M059J (cell line): ENCODE results near the gene NUP160. TPM values are rescaled to one million over a fixed set of nuclear protein-coding genes. Genes with fewer than 3 reads are reported as not detected.
"Not testable (repeated sequence)": the region's sequence is repeated elsewhere in the genome, so short reads cannot be mapped to it uniquely, and the experiment has no call there.

Source experiments
- DNase-seq: peaks from one replicate; pipeline ENCODE4 v3.0.0-alpha.2; 2012; ENCODE audit warnings: low read depth
- total RNA-seq: library from RNA; depleted of rRNA; stranded (reverse); fragments of >200 nt; shearing (Covaris generic); gene quantifications from 2 replicates; pipeline ENCODE4 v1.2.3, GENCODE V29; 2014

The NUP160 gene
- total RNA-seq, 1 experiment from 2014 or later, result 43.3 TPM

- DNase-seq, result no peak
Measured at GRCh38 chr11:47791774-47792430, 56.2 kb downstream of the NUP160 start.

- not testable (repeated sequence) for DNase-seq
Measured at GRCh38 chr11:47790017-47790416, 58.1 kb downstream of the NUP160 start.

GRCh38 chr11:47788181-47788580, 60.0 kb downstream of the NUP160 start:
- DNase-seq, result no peak

GRCh38 chr11:47786373-47786772, 61.8 kb downstream of the NUP160 start:
- peak; percentile 10 for DNase-seq

DNA sequence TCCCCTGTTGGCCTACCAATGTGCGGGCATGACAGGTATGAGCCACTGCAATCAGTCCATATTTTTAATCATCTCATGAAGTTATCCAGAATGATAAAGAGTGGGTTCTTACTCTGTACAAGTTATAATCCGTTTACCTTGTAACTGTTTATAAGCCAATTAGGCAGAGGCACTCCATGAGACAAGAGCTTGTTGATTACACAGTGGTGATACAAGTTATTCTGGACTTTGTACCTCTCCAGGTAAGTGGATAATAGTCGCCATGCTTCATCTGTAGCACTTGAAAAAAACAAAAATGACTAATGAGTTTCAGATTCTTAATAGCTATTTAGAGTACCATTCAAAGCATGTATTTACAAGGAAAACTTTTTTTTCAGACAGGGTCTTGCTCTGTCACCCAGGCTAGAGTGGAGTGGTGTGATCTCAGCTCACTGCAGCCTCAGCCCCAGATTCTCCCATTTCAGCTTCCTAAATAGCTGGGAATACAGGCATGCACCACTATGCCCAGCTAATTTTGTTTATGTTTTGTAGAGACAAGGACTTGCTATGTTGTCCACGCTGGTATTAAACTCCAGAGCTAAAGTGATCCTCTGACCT, 63.3 kb downstream of the NUP160 start:
- no peak for DNase-seq

DNA sequence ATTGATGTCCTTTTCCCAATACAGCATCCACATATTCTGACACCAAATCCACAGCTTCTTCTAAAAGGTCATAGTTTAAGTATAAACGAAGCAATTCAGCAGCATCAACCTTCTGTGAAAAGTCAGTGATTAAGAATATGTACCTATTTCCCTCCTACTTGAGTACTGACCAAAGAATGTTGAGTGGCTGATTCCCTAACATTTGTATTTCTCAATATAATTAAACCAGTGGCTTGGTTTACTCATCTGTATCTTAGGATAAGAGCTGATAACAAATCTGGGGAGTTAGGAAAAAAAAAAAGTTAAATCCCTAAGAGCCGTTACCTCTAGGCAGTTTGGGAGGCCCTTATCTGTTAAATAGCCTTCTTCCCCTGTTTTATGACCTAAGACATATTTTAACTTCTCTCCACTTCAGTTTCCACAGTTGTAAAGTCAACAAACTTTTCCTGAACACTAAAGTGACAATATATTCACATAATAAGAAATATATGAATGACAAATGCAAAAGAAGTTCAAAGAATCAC, 65.0 kb downstream of the NUP160 start:
- no peak for DNase-seq

- no peak for DNase-seq
Measured at GRCh38 chr11:47778878-47779483, 69.2 kb downstream of the NUP160 start.

DNA sequence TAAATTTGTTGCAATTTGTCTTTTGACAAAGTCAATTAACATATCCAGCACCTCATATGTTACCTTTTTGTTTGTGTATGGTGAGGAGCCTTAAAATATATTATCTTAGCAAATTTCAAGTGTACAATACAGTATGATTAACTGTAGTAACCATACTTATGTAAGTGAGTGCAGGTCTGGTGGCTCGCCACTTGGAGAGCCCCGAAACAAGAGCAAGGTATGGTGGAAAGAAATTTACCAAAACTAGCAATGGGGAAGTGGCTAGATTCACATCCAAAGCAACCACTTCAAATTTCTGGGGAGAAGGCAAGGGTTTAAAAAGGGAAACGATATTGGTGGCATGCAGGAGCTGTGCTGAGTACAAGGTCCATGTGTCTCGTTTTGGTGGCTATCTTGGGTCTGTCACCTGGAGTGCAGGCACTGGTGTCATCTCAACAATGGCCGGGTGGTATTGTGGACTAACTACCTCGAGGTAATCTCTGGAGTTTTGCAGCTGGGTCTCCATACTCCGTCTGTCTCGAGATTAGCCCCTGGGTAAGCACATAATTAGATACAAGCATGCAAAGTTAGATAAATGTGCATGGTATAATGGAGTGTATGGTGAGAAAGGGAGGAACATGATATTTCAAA, 72.8 kb downstream of the NUP160 start:
- no peak for DNase-seq

DNA sequence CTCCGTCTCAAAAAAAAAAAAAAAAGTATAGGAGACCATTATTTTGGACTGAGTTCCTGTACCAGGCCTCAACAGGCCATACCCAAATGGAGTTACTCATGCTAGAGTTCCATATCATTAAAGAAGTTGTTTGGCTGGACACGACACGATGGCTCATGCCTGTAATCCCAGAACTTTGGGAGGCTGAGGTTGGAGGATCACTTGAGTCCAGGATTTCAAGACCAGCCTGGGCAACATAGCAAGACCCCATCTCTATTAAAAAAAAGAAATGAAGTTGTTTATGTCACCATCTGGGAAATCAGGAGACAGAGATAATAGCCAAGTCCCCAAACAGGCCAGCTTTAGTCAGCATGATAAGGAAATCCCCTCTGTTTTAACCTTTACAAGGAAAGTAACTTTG, 74.3 kb downstream of the NUP160 start:
- no peak for DNase-seq

GRCh38 chr11:47769556-47769955, 78.6 kb downstream of the NUP160 start:
- not testable (repeated sequence) for DNase-seq

- peak; percentile 81 for DNase-seq
Measured at GRCh38 chr11:47768101-47768612, 80.0 kb downstream of the NUP160 start.

DNA sequence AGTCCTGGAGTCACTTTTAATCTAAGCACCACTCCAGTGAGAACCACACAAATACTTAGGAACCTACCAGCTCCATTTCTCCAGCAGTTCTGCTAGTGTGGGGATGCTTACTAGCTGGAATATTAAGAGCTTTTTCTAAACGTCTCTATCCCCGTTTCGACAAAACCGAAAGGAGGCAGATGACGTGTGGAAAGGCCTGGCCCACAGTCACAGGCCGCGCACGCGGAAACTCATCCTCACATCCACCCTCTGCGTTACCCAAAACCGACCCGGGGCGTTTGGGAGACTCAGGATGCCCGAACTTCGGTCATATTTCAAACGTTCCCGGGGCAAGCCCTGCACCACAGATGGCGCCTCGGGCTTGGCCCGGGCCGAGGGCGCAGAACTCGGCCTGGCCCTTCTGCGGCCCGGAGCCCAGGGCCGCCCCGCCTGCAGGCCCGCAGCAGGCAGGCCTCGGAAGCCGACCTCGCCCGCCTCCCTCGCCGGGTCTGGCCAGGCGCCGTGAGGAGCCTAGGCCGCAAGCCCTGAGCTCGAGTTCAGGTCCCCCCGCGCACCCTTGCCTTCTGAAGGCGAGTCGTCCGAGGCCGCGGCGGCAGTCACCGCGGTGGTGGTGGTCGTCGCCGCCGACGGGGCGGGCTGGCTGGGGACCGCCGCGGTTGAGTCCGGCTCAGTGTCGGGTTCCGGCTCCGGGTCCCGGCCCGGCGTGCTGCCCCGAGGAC, 81.5 kb downstream of the NUP160 start:
- DNase-seq, result peak; percentile 71

- peak; percentile 7 for DNase-seq
Measured at GRCh38 chr11:47765086-47765485, 83.1 kb downstream of the NUP160 start.

DNA sequence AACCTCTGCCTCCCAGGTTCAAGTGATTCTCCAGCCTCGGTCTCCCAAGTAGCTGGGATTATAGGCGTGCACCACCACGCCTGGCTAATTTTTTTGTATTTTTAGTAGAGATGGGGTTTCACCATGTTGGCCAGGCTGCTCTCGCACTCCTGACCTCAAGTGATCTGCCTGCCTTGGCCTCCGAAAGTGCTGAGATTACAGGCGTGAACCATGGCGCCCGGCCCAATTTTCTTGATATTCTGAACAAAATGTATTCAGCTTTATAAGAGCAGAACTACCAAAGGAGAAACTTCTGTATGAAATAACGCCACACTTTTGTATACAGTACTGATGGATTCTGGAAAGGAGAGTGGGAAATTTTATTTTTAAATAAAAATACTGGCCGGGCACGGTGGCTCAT, 88.9 kb downstream of the NUP160 start:
- DNase-seq, result not testable (repeated sequence)

DNA sequence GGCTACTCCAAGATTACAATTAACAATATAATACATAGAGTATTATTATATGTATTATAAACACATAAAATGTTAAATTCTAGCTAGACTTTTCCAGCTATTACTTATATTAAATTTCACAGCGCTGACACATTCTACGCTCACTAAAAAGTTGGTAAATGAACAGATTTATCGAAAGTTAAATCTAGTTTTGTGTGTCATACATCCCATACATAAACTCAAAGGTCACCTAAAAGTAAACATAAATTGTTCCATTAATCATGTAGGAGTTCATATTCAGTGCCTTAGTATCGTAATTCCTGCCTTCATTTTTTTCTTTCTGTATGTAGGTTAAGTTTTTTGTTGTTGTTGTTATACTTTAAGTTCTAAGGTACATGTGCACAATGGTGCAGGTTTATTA, 91.9 kb downstream of the NUP160 start:
- no peak for DNase-seq

GRCh38 chr11:47750725-47751124, 97.4 kb downstream of the NUP160 start:
- DNase-seq, result no peak

GRCh38 chr11:47742494-47742893, 105.7 kb downstream of the NUP160 start:
- DNase-seq, result not testable (repeated sequence)

DNA sequence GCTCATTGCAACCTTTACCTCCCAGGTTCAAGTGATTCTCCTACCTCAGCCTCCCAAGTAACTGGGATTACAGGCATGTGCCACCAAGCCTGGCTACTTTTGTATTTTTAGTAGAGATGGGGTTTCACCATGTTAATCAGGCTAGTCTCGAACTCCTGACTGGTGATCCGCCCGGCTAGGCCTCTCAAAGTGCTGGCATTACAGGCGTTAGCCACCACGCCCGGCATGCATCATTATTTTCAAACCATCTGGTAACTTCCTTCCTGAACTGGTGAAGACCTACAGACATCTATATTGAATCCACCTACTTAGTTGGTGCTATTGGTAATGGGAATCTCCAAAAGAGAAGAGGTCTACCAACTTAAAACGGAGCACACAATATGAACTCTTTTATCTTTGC, 110.3 kb downstream of the NUP160 start:
- DNase-seq, result not testable (repeated sequence)

- DNase-seq, result no peak
Measured at GRCh38 chr11:47732271-47732670, 115.9 kb downstream of the NUP160 start.

DNA sequence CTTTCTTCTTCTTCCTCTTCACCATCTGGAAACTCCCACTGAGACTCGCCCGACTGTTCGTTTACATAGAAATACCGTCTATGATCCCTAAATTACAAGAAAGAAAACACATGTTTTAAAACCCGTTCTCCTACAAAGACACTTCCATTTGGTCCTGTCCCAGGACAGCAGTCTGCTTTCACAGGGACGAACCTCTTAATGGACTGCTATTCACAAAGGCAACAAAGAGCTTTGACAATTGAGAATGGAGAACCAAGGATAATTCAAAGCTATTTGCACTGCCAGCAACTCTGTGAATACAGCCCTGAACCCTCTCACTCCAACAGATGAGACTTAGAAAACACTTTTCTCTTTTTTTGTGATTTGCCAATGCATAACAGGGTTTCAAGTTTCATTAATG, 116.7 kb downstream of the NUP160 start:
- DNase-seq, result no peak
